HG02763 (cell line): Measurements from ENCODE around the gene HEXB.
"Not testable (repeated sequence)": the region's sequence is repeated elsewhere in the genome, so short reads cannot be mapped to it uniquely, and the experiment has no call there.

ENCODE experiments used
- ATAC-seq: cut with Tn5 transposase; IDR thresholded peaks from one replicate; pipeline ENCODE4 v1.9.1; 2021; ENCODE audit warnings: mild to moderate bottlenecking, moderate library complexity; ENCODE audit not compliant: unreplicated experiment

HEXB gene

GRCh38 chr5:74657165-74657564 is 27.9 kb upstream of the HEXB start:
- no peak for ATAC-seq

- no peak for ATAC-seq
These were observed 25.9 kb upstream of the HEXB start for GRCh38 chr5:74659172-74659571.

- ATAC-seq: no peak
These were observed 24.9 kb upstream of the HEXB start for GRCh38 chr5:74660140-74660539.

- ATAC-seq: no peak
These were observed 24.2 kb upstream of the HEXB start for GRCh38 chr5:74660873-74661272.

- no peak for ATAC-seq
These were observed 20.5 kb upstream of the HEXB start for GRCh38 chr5:74664551-74664950.

GRCh38 chr5:74665273-74665672 is 19.8 kb upstream of the HEXB start:
- ATAC-seq: no peak

- no peak for ATAC-seq
These were observed 19.2 kb upstream of the HEXB start for GRCh38 chr5:74665816-74666215.

- no peak for ATAC-seq
These were observed 17.6 kb upstream of the HEXB start for GRCh38 chr5:74667396-74667795.

- no peak for ATAC-seq
These were observed 15.2 kb upstream of the HEXB start for GRCh38 chr5:74669821-74670220.

GRCh38 chr5:74670396-74671038 is 14.5 kb upstream of the HEXB start:
- ATAC-seq: no peak

GRCh38 chr5:74672215-74672877 is 12.7 kb upstream of the HEXB start:
- ATAC-seq: no peak

- ATAC-seq: no peak
These were observed 11.8 kb upstream of the HEXB start for GRCh38 chr5:74673011-74673790.

- ATAC-seq: not testable (repeated sequence)
These were observed 8.6 kb upstream of the HEXB start for GRCh38 chr5:74676466-74676865.

GRCh38 chr5:74678123-74678522 is 6.9 kb upstream of the HEXB start:
- not testable (repeated sequence) for ATAC-seq

GRCh38 chr5:74679300-74679699 is 5.7 kb upstream of the HEXB start:
- not testable (repeated sequence) for ATAC-seq

GRCh38 chr5:74679966-74680365 is 5.1 kb upstream of the HEXB start:
- no peak for ATAC-seq

GRCh38 chr5:74685979-74686631 is 1.1 kb downstream of the HEXB start:
- peak; percentile 39 for ATAC-seq

GRCh38 chr5:74686962-74687751 is 2.1 kb downstream of the HEXB start:
- no peak for ATAC-seq

GRCh38 chr5:74693191-74693590 is 8.2 kb downstream of the HEXB start:
- no peak for ATAC-seq

GRCh38 chr5:74717596-74717995 is 32.6 kb downstream of the HEXB start:
- ATAC-seq: no peak

GRCh38 chr5:74722271-74722670 is 37.2 kb downstream of the HEXB start:
- no peak for ATAC-seq
